WTC11 (cell line): ENCODE measurements around the gene SSH3.

ENCODE experiments used
- FOXJ3 ChIP-seq: sonication (generic); formaldehyde crosslinking; IDR thresholded peaks from 2 replicates; pipeline ENCODE4 v1.9.0; 2021; ENCODE audit warnings: missing genetic modification reagents, mild to moderate bottlenecking, borderline replicate concordance
- GRHL2 ChIP-seq: fragments of 250-450 bp; sonication (Bioruptor Pico); IDR thresholded peaks from 2 replicates; pipeline ENCODE4 v1.8.0; 2022; ENCODE audit warnings: mild to moderate bottlenecking, moderate library complexity; ENCODE audit not compliant: insufficient replicate concordance, severe bottlenecking
- MAX ChIP-seq: sonication (generic); formaldehyde crosslinking; IDR thresholded peaks from 2 replicates; pipeline ENCODE4 v1.8.0; 2022; ENCODE audit warnings: mild to moderate bottlenecking, missing genetic modification reagents
- NR2C2 ChIP-seq: sonication (generic); formaldehyde crosslinking; IDR thresholded peaks from 2 replicates; pipeline ENCODE4 v1.8.0; 2022; ENCODE audit warnings: mild to moderate bottlenecking, missing genetic modification reagents
- NR3C1 ChIP-seq: sonication (generic); formaldehyde crosslinking; conservative IDR thresholded peaks from 2 replicates; pipeline ENCODE4 v1.8.1; 2023; ENCODE audit warnings: low read depth, mild to moderate bottlenecking, missing genetic modification reagents
- ZSCAN18 ChIP-seq: fragments of 250-450 bp; sonication (Bioruptor Pico); IDR thresholded peaks from 2 replicates; pipeline ENCODE4 v2.1.2; 2022; ENCODE audit warnings: mild to moderate bottlenecking, moderate library complexity
- TF ChIP-seq, protein P1 (sequence below): fragments of 200-600 bp; IDR thresholded peaks from 2 replicates; pipeline ENCODE4 v1.8.0; 2022; ENCODE audit warnings: antibody characterized with exemption

DNA sequence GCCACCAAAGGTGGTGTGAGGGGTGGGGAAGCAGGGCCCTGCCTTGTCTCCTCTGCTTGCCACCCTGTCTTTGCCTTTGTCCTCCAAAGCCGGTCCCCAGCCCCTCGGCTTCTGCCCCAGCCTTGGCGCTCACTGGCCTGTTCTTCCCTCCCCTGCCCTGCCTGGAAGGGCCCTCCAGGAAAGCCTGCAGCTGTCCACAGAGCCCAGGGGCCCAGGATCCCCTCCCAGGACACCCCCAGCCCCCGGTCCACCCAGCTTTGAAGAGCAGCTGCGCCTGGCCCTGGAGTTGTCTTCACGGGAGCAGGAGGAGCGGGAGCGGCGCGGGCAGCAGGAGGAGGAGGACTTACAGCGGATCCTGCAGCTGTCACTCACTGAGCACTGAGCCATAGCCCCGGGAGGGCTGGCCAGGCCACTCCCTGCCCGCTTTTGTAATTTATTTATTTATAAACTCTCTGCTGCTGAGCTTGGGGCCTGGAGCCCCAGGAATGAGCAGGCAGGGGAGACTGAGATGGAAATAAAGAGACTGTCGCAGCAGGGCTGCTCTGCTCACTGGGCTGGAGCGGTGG, 1.3 kb upstream of the SSH3 start:
- TF ChIP-seq ZSCAN18 (CRISPR knock-in tag) (no peak), MAX (CRISPR knock-in tag) (no peak), FOXJ3 (CRISPR knock-in tag) (no peak), NR2C2 (no peak), GRHL2 (no peak), NR3C1 (CRISPR knock-in tag) (no peak)
- TF ChIP-seq, protein P1, sequence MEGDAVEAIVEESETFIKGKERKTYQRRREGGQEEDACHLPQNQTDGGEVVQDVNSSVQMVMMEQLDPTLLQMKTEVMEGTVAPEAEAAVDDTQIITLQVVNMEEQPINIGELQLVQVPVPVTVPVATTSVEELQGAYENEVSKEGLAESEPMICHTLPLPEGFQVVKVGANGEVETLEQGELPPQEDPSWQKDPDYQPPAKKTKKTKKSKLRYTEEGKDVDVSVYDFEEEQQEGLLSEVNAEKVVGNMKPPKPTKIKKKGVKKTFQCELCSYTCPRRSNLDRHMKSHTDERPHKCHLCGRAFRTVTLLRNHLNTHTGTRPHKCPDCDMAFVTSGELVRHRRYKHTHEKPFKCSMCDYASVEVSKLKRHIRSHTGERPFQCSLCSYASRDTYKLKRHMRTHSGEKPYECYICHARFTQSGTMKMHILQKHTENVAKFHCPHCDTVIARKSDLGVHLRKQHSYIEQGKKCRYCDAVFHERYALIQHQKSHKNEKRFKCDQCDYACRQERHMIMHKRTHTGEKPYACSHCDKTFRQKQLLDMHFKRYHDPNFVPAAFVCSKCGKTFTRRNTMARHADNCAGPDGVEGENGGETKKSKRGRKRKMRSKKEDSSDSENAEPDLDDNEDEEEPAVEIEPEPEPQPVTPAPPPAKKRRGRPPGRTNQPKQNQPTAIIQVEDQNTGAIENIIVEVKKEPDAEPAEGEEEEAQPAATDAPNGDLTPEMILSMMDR, result no peak
